Activated CD4-positive, alpha-beta T cell treated with anti-CD3 and anti-CD28 coated beads for 48 hours (primary cell): ENCODE data around the gene SMARCD3.

Source experiments
- DNase-seq: peaks from one replicate; pipeline ENCODE4 v3.0.0-alpha.2; 2020

SMARCD3 gene

GRCh38 chr7:151248346-151249033 is at the start of gene SMARCD3:
Gene SMARCD3 (minus strand): TSS chr7:151248694. CDS start chr7:151248562, 132 bp downstream.
- DNase-seq: no peak

GRCh38 chr7:151296202-151296992 is 47.9 kb upstream of the SMARCD3 start:
- no peak for DNase-seq

- DNase-seq: no peak
Measured at GRCh38 chr7:151292850-151293249, 44.4 kb upstream of the SMARCD3 start.

- no peak for DNase-seq
Measured at GRCh38 chr7:151291206-151291605, 42.7 kb upstream of the SMARCD3 start.

DNA sequence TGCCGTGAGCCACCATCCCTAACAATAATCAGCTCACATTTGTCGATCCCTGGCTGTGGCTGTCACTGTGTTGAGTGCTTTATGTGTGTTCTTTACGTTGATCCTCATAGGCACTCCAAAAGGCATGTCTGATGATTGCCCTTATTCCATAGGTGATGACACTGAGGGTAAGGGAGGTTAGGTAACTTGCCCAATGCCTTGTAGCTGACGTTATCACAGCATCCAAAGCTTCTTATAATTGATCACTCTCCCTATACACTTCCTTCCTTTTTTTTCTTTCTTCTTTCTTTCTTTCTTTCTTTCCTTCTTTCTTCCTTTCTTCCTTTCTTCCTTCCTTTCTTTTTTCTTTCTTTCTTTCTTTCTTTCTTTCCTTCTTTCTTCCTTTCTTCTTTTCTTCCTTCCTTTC is 41.9 kb upstream of the SMARCD3 start:
- no peak for DNase-seq

DNA sequence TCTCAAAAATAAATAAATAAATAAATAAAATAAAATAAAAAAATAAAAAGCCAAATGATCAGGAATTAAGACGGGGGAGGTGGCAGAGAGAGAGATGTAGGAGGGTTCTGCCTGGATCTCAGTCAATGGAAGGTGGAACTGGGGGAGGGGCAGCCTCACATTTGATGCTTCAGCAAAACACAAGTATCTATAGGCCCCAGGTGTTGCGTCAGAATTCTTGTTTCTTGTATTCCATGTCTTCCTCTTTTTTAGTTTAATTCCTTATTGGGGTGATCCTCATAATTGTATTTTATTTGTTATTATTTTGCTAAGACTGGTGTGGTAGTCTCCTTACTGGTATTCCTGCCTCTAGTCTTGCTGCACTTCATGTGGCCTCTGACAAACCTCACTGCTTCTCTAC is 41.4 kb upstream of the SMARCD3 start:
- DNase-seq: no peak

DNA sequence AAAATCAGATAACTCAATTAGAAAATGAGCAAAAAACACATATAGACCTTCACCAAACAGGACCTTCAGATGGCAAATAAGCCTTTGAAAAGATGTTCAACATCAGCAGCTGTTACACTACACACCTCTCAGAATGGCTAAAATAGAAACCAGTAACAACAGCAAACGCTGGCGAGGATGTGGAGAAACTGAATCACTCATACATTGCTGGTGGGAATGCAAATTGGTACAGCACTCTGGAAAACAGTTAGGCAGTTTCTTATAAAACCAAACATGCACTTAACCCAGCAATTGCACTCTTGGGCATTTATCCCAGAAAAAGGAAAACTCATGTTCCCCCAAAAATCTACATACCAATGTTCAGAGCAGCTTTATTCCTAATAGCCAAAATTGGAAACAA is 37.7 kb upstream of the SMARCD3 start:
- DNase-seq: peak; percentile 47

DNA sequence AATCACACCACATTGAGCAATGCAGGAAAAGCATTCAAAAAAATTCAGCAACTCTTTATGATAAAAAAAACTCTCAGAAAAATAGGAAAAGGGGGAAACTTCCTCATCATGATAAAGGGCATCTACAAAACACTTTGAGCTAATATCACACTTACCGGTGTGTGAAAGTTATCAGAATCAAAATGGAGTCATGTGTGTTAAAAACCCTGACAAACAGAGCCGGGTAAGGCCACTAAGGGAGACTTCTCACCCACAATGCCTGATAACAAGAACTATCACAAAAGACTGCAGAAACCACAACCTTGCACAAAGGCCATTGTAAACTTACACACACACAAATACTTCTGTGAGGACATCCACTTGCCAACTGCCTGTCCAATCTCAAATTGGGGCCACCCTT is 34.8 kb upstream of the SMARCD3 start:
- DNase-seq: no peak

DNA sequence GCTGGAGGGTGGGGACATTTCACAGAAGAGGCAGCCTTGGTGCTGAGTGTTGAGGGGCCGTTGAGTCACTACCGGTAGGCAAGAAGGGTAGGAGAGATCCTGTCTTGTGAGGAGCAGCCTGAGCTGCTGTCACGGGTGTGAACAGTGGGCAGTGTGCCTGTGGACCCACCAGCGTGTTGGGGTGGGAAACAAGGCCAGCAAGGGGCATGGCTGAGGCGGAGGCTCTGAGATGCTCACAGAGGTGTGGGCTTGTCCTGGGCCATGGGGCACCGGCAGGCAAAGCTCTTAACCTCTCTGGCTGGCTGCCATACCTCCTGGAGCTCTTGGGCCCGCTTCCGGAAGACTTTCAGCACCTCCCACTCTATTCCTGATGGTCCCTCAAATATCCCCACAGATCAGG is 33.6 kb upstream of the SMARCD3 start:
- DNase-seq: no peak

DNA sequence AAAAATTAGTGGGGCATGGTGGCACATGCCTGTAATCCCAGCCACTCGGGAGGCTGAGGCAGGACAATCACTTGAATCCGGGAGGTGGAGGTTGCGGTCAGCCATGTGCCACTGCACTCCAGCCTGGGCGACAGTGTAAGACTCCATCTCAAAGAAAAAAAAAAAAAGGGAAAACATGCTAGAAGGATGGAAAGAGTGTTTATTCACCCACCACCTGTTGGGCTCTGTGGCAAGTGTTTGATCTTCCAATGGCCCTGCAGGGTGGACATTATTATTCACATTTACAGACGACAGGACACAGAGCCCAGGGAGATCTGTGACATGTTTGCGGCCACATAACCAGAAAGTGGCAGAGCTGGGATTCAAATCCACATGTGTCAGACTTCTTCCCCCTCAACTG is 33.2 kb upstream of the SMARCD3 start:
- DNase-seq: no peak

GRCh38 chr7:151280388-151281019 is 32.0 kb upstream of the SMARCD3 start:
- no peak for DNase-seq

- DNase-seq: no peak
Measured at GRCh38 chr7:151279868-151280267, 31.4 kb upstream of the SMARCD3 start.

GRCh38 chr7:151278949-151279348 is 30.5 kb upstream of the SMARCD3 start:
- no peak for DNase-seq

GRCh38 chr7:151277631-151278030 is 29.1 kb upstream of the SMARCD3 start:
- DNase-seq: no peak

DNA sequence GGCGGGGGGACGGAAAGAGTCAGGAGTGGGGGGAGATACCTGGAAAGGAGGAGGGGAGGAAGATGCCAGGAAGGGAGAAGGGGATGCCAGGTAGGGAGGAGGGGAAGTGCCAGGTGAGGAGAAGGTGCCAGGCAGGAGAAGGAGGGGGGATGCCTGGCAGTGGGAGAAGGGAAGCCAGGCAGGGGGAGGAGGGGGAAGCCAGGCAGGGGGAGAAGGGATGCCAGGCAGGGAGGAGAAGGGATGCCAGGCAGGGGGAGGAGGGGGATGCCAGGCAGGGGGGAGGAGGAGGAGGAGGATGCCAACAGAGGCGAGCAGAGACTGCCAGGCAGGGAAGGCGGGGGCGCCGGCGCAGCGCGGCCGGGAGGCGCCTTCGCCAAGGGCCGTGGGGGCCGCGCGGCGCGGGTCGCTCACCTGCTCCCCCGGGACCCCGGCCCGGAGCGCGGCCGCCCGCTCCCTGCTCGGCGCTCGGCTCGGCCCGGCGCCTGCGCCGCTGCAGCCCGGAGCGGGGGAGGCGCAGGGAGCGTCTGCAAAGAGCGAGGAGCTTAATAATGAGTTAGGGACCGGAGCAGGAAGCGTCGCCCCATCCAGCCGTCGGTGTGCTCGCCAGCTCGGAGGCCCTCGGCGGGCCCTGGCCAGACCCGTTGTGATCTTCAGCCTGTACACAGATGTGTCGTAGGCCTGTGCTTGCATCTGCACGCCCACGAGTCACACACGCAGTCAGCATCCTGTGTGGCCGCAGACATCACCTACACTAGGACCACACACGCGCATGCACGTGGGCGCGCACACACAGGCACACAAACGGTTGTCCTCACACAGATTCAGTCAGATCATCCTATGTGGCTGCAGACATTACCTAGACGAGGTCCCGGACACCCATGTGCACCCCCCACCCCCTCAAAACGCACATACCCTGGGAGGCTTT is 28.4 kb upstream of the SMARCD3 start:
- peak; percentile 69 for DNase-seq

DNA sequence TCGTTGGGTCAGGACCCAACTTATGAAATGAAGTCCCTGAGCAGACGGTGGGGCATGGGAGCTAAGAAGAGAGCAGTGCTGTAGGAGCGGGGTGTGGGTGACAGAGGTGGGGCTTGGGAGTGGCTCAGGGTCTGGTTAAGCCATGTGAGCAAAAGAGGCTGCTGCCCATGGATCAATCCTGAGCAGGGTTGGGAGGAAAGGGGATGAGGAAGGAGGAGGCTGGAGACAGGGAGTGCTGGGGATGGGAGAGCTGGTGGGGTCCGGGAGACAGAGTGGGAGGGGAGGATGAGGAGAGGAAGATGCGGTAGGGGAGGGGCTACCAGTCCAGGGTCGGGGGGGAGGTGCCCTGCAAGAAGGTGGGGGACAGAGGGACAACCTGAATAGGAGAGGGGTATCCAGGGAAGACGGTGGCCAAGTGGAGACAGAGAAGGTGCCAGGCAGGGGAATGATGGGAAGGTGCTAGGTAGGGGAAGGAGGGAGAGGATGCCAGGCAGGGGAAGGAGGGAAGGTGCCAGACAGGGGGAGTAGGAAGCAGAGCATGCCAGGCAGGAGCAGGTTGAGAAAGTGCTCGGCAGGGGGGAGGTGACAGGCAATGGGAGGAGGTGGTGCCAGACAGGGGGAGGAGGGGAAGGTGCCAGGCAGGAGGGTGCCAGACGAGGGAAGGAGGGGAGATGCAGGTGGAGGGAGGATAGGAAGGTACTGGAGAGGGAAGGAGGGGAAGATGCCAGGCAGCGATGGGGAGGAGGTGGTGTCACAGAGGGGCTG is 27.5 kb upstream of the SMARCD3 start:
- DNase-seq: no peak

DNA sequence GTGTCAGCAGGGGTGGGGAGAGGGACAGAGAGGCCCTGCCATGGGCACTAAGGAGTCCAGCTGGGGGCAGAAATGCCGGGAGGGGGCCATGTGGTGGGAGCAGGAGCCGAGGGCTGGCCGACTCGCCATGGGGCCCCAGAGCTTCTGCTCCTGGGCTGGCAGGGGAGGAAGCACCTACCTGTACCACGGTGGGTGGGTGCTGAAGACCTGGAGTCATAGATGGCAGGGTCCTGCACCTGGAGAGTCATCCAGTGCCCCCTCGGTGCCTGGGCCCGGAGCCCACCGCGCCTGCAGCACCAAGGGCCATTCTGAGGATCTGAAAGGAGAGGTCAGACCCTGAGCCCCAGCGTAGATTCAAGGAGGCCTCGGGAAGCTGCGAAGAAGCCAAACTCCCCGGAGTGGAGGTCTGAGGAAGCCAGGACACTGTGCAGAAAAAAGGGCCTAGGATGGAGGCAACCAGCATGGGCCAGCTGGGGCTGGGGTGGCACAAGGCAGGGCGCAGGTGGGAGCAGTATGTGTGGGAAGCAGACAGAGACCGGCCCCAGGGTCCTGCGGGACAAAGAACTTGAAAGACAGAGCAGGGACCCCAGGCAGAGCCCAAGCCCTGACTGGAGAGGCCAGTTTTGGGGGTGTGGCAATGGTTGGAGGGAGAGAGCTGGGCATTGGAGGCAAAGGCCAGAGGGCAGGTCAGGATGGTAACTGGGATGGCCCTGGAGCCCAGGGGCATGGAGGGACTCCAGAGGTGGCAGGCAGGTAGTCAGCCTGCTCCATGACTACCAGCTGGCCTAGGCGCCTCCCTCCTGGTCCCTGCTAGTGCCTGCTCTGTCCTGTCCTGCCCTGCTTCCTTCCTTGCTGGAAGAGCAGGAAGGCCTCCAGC is 26.7 kb upstream of the SMARCD3 start:
- DNase-seq: no peak

DNA sequence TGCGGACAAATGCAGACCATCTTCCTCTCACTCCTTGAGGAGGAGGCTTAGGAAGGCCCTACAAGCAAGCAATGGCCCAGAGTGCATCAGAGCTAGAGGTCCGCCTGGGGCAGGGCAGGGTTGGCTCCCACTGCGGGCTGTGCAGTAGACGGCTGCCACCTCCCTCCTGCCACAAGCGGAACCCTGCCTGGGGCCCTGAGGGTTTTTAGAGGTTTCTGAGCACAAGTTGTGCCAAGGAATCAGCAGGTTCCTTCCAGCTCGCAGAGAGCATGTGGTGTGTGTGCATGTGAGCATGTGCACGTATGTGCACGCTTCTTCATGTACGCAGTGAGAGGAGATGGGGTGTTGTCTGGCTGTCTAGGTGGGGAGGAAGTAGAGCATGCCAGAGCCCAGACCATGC is 25.9 kb upstream of the SMARCD3 start:
- DNase-seq: no peak

DNA sequence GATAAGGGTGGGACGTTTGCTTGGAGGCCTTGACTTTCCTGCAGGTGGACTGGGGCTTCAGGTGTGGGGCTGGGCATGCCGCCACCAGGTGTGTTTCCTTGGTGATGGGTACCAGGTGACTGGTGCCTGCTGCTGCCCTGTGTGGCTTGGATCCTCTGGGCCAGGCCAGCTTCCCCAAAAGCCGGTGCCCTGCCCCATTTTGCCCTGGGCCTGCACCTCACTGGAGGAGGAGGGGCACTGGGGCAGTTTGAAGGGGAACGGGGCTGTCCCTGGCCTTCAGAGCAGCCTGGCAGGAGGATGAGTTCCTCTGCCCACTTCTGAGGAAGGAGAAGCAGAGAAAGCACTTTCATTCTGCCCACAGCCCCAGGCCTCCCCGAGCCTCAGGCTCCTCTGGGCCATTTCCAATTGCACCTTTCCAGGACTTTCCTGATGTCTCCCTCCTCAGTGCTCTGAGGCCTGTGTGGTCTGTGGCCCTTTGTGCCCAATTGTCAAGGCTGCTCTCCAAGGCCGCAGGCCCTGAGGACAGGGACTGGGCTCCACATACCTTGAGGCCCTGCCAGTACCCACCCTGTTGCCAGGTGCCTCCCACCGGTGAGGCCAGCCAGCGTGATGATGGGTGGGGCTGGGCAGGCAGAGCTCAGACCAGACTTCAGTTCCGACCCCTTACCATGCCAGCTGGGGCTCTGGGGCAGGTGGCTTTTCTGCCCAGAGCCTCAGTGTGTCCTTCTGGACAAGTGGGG is 25.3 kb upstream of the SMARCD3 start:
- no peak for DNase-seq

GRCh38 chr7:151272877-151273276 is 24.4 kb upstream of the SMARCD3 start:
- no peak for DNase-seq
